ENCODE data around the gene B9D1.

GRCh38 chr17:19379361-19380065, 17.0 kb upstream of the B9D1 start:
- TF ChIP-seq CTCF (IDR thresholded peaks at IDR 0.05; ENCODE audit: poor library complexity) = no peak
- no peak for TF ChIP-seq EZH2phosphoT487 (IDR thresholded peaks at IDR 0.05; ENCODE audit: low read depth, severe bottlenecking, unreplicated experiment)
